ENCODE data around the gene BLOC1S3. TPM values are rescaled to one million over a fixed set of nuclear protein-coding genes. Genes with fewer than 3 reads are reported as not detected.

BLOC1S3 gene
- total RNA-seq, 2 experiments from 2014 or later: 8.1 to 13.8 TPM

- Histone ChIP-seq H3K4me1 (ENCODE audit: insufficient read depth, low read length, poor library complexity, severe bottlenecking) (peaks cover 22% of the 10 kb centered on the region), H3K79me2 (ENCODE audit: insufficient read depth, low read depth, low read length) (0 out of 2 replicates have a peak, but pooled peaks cover under 1% of the 10 kb centered on the region), H2AFZ (ENCODE audit: low read length) (no peak overlapping the region), H3K4me2 (ENCODE audit: low read length) (peak overlapping the region; percentile 34; the same call in 1 of the 2 replicates), H3K27ac (ENCODE audit: low read depth, low read length, poor library complexity, severe bottlenecking) (no peak overlapping the region), H3K4me3 (ENCODE audit: low read depth, low read length, poor library complexity, severe bottlenecking) (no peak overlapping the region), H3K9me2 (ENCODE audit: insufficient read depth, low read length) (no peaks in the 10 kb centered on the region), H3K36me3 (ENCODE audit: insufficient read depth, low read length) (no peaks in the 10 kb centered on the region), H4K20me1 (ENCODE audit: insufficient read depth, low read length) (no peaks in the 10 kb centered on the region), H3K9me3 (ENCODE audit: low read length) (no peaks in the 10 kb centered on the region)
- no peak for TF ChIP-seq EZH2phosphoT487 (IDR thresholded peaks at IDR 0.05; ENCODE audit: borderline replicate concordance, low read depth, low read length)
- TF ChIP-seq CTCF (conservative IDR thresholded peaks at IDR 0.05; ENCODE audit: low read length): no peak
- CTCF ChIA-PET (ENCODE audit: unreplicated experiment): no interaction called here
- no TSS peak for BruUV-seq (replicated peaks)
- DNase-seq (ENCODE audit: low spot score): peak; percentile 29
- intact Hi-C loops (cut with micrococcal nuclease; ENCODE audit: unreplicated experiment): no loop called here
- POLR2A ChIA-PET: no interaction called here
Measured at GRCh38 chr19:45172173-45172572, 6.4 kb upstream of the BLOC1S3 start.

- BruUV-seq (replicated peaks): no TSS peak
- DNase-seq (ENCODE audit: low spot score): no peak
- 0 out of 2 replicates have a peak overlapping the region, but pooled peaks have one; percentile 34 for H3K4me2 ChIP-seq (ENCODE audit: low read length)
- H3K4me1 ChIP-seq (ENCODE audit: insufficient read depth, low read length, poor library complexity, severe bottlenecking): peaks cover 22% of the 10 kb centered on the region
- H4K20me1 ChIP-seq (ENCODE audit: insufficient read depth, low read length): no peaks in the 10 kb centered on the region
- no peak for TF ChIP-seq EZH2phosphoT487 (IDR thresholded peaks at IDR 0.05; ENCODE audit: borderline replicate concordance, low read depth, low read length)
- no peak for TF ChIP-seq CTCF (conservative IDR thresholded peaks at IDR 0.05; ENCODE audit: low read length)
- H2AFZ ChIP-seq (ENCODE audit: low read length): no peak overlapping the region
- H3K36me3 ChIP-seq (ENCODE audit: insufficient read depth, low read length): no peaks in the 10 kb centered on the region
- peaks cover 6% of the 10 kb centered on the region; the same call in 1 of the 2 replicates for H3K79me2 ChIP-seq (ENCODE audit: insufficient read depth, low read depth, low read length)
- no peaks in the 10 kb centered on the region for H3K9me2 ChIP-seq (ENCODE audit: insufficient read depth, low read length)
- no peaks in the 10 kb centered on the region for H3K9me3 ChIP-seq (ENCODE audit: low read length)
- CTCF ChIA-PET (ENCODE audit: unreplicated experiment): no interaction called here
- POLR2A ChIA-PET: no interaction called here
- intact Hi-C loops (cut with micrococcal nuclease; ENCODE audit: unreplicated experiment): no loop called here
- no peak overlapping the region for H3K27ac ChIP-seq (ENCODE audit: low read depth, low read length, poor library complexity, severe bottlenecking)
- H3K4me3 ChIP-seq (ENCODE audit: low read depth, low read length, poor library complexity, severe bottlenecking): no peak overlapping the region
Measured at GRCh38 chr19:45172611-45173208, 5.9 kb upstream of the BLOC1S3 start.

- CTCF ChIA-PET (ENCODE audit: unreplicated experiment): no interaction called here
- TF ChIP-seq CTCF (conservative IDR thresholded peaks at IDR 0.05; ENCODE audit: low read length): no peak
- no peak for TF ChIP-seq EZH2phosphoT487 (IDR thresholded peaks at IDR 0.05; ENCODE audit: borderline replicate concordance, low read depth, low read length)
- Histone ChIP-seq H3K4me1 (ENCODE audit: insufficient read depth, low read length, poor library complexity, severe bottlenecking) (peaks cover 22% of the 10 kb centered on the region), H3K36me3 (ENCODE audit: insufficient read depth, low read length) (no peaks in the 10 kb centered on the region), H3K9me3 (ENCODE audit: low read length) (no peaks in the 10 kb centered on the region), H2AFZ (ENCODE audit: low read length) (no peak overlapping the region), H3K79me2 (ENCODE audit: insufficient read depth, low read depth, low read length) (peaks cover 6% of the 10 kb centered on the region; the same call in 1 of the 2 replicates), H3K4me3 (ENCODE audit: low read depth, low read length, poor library complexity, severe bottlenecking) (no peak overlapping the region), H3K27ac (ENCODE audit: low read depth, low read length, poor library complexity, severe bottlenecking) (no peak overlapping the region), H3K9me2 (ENCODE audit: insufficient read depth, low read length) (no peaks in the 10 kb centered on the region), H4K20me1 (ENCODE audit: insufficient read depth, low read length) (no peaks in the 10 kb centered on the region), H3K4me2 (ENCODE audit: low read length) (no peak overlapping the region)
- intact Hi-C loops (cut with micrococcal nuclease; ENCODE audit: unreplicated experiment): no loop called here
- POLR2A ChIA-PET: no interaction called here
- no peak for DNase-seq (ENCODE audit: low spot score)
- no TSS peak for BruUV-seq (replicated peaks)
Measured at GRCh38 chr19:45173816-45174215, 4.8 kb upstream of the BLOC1S3 start.

Data from OCI-LY7 (cell line).